Activated T-cell treated with anti-CD3 and anti-CD28 coated beads, Interleukin-2, amount 50 U/mL, for 48 hours (primary cell): ENCODE results near the gene FRG2C.
"Not testable (repeated sequence)": the region's sequence is repeated elsewhere in the genome, so short reads cannot be mapped to it uniquely, and the experiment has no call there.

Experiments used
- DNase-seq, 2 experiments: peaks; one replicate each; pipeline ENCODE4 v3.0.0-alpha.2; 2020

The FRG2C gene

GRCh38 chr3:75669348-75670297 lies 5.5 kb downstream of the FRG2C start:
- not testable (repeated sequence) for DNase-seq

- not testable (repeated sequence) for DNase-seq
These were observed 6.5 kb downstream of the FRG2C start for GRCh38 chr3:75670298-75671286.

- DNase-seq, result not testable (repeated sequence)
These were observed 7.4 kb downstream of the FRG2C start for GRCh38 chr3:75671287-75672139.

GRCh38 chr3:75672140-75672775 lies 8.1 kb downstream of the FRG2C start:
- not testable (repeated sequence) for DNase-seq

GRCh38 chr3:75683965-75684364 lies 19.8 kb downstream of the FRG2C start:
- not testable (repeated sequence) for DNase-seq

GRCh38 chr3:75687323-75687722 lies 23.2 kb downstream of the FRG2C start:
- DNase-seq, result no peak

GRCh38 chr3:75692061-75692460 lies 27.9 kb downstream of the FRG2C start:
- DNase-seq, result no peak
